HUDEP-2 (cell line): ENCODE results near the gene ELAPOR2.
"Not testable (repeated sequence)": the region's sequence is repeated elsewhere in the genome, so short reads cannot be mapped to it uniquely, and the experiment has no call there.

Experiments used
- DNase-seq, 76 experiments: peaks; one replicate each; lab custom pipeline; 2025; ENCODE audit not compliant: unreplicated experiment in 76 of 76; lab: John Stamatoyannopoulos, UW

The ELAPOR2 gene

GRCh38 chr7:87048839-87049238, 10.6 kb downstream of the ELAPOR2 start:
- DNase-seq: no peak

- DNase-seq: no peak
These were observed 13.0 kb downstream of the ELAPOR2 start for GRCh38 chr7:87046456-87046855.

- not testable (repeated sequence) for DNase-seq
These were observed 14.7 kb downstream of the ELAPOR2 start for GRCh38 chr7:87044713-87045112.

- not testable (repeated sequence) for DNase-seq
These were observed 17.9 kb downstream of the ELAPOR2 start for GRCh38 chr7:87041586-87041985.

GRCh38 chr7:87039691-87040299, 19.7 kb downstream of the ELAPOR2 start:
- not testable (repeated sequence) for DNase-seq

- no peak for DNase-seq
These were observed 20.3 kb downstream of the ELAPOR2 start for GRCh38 chr7:87038993-87039690.

- no peak for DNase-seq
These were observed 22.5 kb downstream of the ELAPOR2 start for GRCh38 chr7:87036985-87037384.

- DNase-seq: no peak
These were observed 26.7 kb downstream of the ELAPOR2 start for GRCh38 chr7:87032604-87033339.

GRCh38 chr7:87029078-87029477, 30.4 kb downstream of the ELAPOR2 start:
- DNase-seq: no peak

GRCh38 chr7:87028636-87029035, 30.8 kb downstream of the ELAPOR2 start:
- peak in 1 of 76 experiments; percentile 5 for DNase-seq

GRCh38 chr7:87027900-87028299, 31.6 kb downstream of the ELAPOR2 start:
- no peak for DNase-seq

- no peak for DNase-seq
These were observed 38.2 kb downstream of the ELAPOR2 start for GRCh38 chr7:87021285-87021684.

- DNase-seq: no peak
These were observed 42.8 kb downstream of the ELAPOR2 start for GRCh38 chr7:87016606-87017005.

GRCh38 chr7:87013840-87014190, 45.6 kb downstream of the ELAPOR2 start:
- no peak for DNase-seq

GRCh38 chr7:87013136-87013839, 46.2 kb downstream of the ELAPOR2 start:
- DNase-seq: no peak
